ENCODE data around the gene GPC5.

- TF ChIP-seq, protein P1, sequence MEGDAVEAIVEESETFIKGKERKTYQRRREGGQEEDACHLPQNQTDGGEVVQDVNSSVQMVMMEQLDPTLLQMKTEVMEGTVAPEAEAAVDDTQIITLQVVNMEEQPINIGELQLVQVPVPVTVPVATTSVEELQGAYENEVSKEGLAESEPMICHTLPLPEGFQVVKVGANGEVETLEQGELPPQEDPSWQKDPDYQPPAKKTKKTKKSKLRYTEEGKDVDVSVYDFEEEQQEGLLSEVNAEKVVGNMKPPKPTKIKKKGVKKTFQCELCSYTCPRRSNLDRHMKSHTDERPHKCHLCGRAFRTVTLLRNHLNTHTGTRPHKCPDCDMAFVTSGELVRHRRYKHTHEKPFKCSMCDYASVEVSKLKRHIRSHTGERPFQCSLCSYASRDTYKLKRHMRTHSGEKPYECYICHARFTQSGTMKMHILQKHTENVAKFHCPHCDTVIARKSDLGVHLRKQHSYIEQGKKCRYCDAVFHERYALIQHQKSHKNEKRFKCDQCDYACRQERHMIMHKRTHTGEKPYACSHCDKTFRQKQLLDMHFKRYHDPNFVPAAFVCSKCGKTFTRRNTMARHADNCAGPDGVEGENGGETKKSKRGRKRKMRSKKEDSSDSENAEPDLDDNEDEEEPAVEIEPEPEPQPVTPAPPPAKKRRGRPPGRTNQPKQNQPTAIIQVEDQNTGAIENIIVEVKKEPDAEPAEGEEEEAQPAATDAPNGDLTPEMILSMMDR (IDR thresholded peaks at IDR 0.05; ENCODE audit: low read depth, low read length) = no peak
- no peak for TF ChIP-seq EZH2phosphoT487 (IDR thresholded peaks at IDR 0.05; ENCODE audit: low read depth)
Measured at GRCh38 chr13:92900446-92900845, 1502.0 kb downstream of the GPC5 start.

Data from OCI-LY3 (cell line).